ENCODE data around the gene JAG2.

DNA sequence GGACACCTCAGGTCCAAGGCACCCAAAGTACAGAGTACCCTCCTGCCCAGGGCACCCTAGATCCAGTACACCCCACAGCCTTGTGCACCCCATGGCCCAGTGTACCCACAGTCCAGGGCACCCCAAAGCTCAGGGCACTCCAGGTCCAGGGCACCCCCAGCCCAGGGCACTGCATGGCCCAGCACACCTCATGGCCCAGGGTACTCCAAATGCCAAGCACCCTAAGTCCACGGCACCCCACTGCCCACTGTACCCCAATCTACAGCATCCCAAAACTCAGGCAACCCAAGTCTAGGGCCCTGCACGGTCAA is 6.0 kb downstream of the JAG2 start:
- TF ChIP-seq POLR2A (IDR thresholded peaks at IDR 0.05; ENCODE audit: low read length), result no peak
- TF ChIP-seq GATA1 (IDR thresholded peaks at IDR 0.05; ENCODE audit: low read depth, low read length), result no peak

Measured in erythroblast (primary cell).